CD4-positive, alpha-beta T cell treated with Interleukin-1 beta for 1 hour (primary cell): ENCODE measurements around the gene PCNA.
A peak's percentile ranks its signal among the peaks of the same experiment; 100 is the strongest.

ENCODE experiments used
- DNase-seq, 2 donors: peaks; one replicate each; pipeline ENCODE4 v3.0.0-alpha.2; 2020 to 2022

The PCNA gene

GRCh38 chr20:5119435-5120184 lies at the start of gene PCNA:
PCNA (minus strand) TSS chr20:5119958; CDS start chr20:5119798, 160 bp downstream.
- DNase-seq: peak; percentile 94

DNA sequence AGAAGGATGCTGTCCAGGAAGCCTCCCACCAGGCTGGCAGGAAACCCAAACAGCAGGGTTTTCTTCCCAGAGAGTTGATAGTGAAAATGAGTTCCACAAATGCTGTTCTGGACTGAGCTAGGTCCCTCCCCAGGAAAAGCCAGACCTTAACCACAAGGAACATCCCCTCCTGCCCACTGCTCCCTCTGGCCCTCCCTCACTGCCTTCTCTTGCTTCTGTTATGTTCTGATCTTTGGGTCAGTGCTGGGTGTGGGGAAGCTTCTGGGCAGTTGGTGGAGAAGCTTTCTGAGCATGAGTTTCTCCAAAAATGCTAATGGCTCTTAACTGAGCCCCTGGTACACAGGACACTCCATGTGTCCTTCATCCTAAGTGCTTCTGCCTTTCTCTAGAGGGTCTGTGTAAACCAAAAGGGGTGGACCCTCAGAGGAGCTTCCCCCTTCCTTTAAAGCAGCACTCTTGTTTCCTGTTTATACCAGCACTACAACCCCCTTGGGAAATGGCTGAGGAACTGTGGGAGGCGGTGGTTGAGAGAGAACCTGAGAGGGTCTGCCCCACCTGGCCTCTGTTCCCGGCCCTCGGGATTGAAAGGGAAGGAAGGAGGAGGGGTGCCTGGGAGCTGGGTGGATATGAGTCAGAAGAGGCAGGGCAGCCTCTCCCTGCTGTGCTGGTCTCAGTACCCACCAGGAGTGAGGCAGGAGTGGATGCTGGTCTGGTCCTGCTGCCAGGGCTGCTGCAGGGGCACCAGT lies 49.1 kb upstream of the PCNA start:
- DNase-seq: peak in 1 of 2 donors; percentile 16

- DNase-seq: no peak
These were observed 45.2 kb upstream of the PCNA start for GRCh38 chr20:5164645-5165625.

- no peak for DNase-seq
These were observed 41.9 kb upstream of the PCNA start for GRCh38 chr20:5161536-5162164.

DNA sequence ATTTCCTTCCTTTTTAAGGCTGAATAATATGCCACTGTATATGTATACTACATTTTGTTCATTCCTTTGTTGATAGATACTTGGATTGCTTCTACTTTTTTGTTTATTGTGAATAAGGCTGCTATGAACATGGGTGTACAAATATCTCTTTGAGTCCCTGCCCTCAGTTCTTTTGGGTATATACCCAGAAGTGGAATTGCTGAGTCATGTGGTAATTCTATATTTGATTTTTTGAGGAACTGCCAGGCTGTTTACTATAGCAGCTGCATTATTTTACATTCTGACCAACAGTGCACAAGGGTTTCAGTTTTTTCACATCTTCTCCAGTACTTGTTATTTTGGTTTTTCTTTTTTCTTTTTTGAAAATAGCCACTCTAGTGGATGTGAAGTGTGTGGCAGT lies 41.1 kb upstream of the PCNA start:
- no peak for DNase-seq

- DNase-seq: no peak
These were observed 40.2 kb upstream of the PCNA start for GRCh38 chr20:5159928-5160327.

- DNase-seq: no peak
These were observed 37.1 kb upstream of the PCNA start for GRCh38 chr20:5156675-5157448.

DNA sequence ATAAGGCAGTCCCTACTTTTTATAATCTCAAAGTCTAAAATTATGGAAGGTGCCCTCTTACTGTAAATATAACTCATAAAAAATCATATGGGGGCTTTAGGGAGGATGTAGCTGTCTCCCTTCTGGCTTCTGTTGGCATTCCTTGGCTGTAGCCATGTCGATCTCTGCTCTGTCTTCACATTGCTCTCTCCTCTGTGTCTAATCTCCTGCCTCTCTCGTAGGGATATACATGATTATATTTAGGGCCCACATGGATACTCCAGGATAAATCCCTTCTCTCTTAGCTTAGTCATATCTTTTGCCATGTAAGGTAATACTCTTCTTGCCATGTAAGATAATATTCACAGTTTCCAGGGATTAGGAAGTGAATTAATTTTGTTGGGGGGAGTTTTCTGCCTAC lies 35.6 kb upstream of the PCNA start:
- no peak for DNase-seq

DNA sequence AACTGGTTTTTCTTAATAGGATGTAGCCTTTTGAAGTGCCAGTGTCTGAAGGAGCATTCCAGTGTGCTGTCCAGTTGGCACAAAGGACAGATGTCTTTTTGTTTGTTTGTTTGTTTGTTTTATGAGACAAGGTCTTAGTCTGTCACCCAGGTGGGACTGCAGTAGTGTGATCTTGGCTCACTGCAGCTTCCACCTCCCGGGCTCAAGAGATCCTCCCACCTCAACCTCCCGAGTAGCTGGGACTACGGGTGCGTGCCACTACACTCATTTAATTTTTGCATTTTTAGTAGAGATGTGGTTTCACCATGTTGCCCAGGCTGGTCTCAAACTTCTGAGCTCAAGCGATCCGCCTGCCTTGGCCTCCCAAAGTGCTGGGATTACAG lies 34.8 kb upstream of the PCNA start:
- DNase-seq: no peak

GRCh38 chr20:5153612-5154542 lies 34.1 kb upstream of the PCNA start:
- no peak for DNase-seq

DNA sequence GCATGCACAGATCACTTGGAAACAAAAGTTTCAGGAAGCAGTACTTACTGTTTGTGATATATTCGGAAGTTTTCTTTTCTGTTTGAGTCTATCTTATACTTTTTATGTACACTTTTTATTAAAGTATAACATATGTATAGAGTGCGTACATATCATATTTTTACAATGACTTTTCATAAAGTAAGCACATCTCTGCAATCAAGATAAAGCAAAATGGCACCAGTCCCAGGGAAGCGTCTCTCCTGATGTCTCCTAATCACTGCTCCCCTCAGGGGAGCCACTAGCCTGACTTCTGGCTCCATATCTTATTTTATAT lies 33.4 kb upstream of the PCNA start:
- no peak for DNase-seq

GRCh38 chr20:5150226-5151076 lies 30.7 kb upstream of the PCNA start:
- no peak for DNase-seq

DNA sequence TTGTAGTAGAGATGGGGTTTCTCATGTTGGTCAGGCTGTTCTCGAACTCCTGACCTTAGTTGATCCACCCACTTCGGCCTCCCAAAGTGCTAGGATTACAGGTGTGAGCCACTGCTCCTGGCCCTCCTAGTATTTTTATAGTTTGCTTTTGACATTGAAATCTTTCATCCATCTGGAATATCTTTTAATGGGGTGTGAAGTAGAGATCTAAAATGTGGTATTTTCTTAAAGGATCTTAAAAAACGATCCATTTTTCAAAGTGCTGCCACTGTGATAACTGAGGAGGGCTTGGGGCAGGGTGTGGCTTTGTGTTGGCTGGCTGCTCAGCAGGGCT lies 30.1 kb upstream of the PCNA start:
- DNase-seq: no peak

GRCh38 chr20:5148581-5148980 lies 28.8 kb upstream of the PCNA start:
- DNase-seq: no peak

- peak in 1 of 2 donors; percentile 5 for DNase-seq
These were observed 27.3 kb upstream of the PCNA start for GRCh38 chr20:5146871-5147592.

DNA sequence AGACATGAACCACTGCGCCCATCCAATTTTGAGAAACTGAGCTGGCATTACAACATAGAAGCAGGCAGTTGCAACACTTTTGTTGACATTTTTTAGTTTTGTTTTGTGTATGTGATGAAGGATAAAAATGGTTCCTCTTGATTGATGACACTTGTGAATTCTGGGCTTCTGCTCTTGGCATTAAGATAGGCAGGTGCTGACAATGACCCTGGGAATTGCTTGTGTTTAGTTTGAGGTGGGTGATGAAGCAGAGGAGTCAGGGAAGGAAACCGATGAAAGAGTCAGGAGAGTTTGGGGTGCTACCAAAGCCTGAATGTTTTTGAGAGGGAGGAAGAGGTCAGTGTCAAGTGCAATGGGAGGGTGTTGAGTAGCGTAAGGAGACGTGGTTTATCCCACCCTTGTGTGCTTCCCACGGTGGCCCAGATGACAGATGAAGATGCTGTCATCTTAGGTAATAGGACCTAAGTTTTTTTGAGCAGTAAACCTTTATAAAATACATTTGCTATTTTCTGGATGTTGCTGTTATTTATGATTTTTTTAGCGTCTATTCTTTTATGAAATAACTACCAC lies 26.4 kb upstream of the PCNA start:
- DNase-seq: no peak

GRCh38 chr20:5145365-5146098 lies 25.8 kb upstream of the PCNA start:
- DNase-seq: no peak

GRCh38 chr20:5143851-5144250 lies 24.1 kb upstream of the PCNA start:
- DNase-seq: no peak
